ENCODE data around the gene USP3. TPM values are rescaled to one million over a fixed set of nuclear protein-coding genes. Genes with fewer than 3 reads are reported as not detected.

Gene USP3
- total and polyA plus RNA-seq, 9 of the 15 experiments (the other 6 are each of a cell fraction or from before 2014, with no cell fraction given), result 17.3 to 54.3 (median 34.8) TPM

DNA sequence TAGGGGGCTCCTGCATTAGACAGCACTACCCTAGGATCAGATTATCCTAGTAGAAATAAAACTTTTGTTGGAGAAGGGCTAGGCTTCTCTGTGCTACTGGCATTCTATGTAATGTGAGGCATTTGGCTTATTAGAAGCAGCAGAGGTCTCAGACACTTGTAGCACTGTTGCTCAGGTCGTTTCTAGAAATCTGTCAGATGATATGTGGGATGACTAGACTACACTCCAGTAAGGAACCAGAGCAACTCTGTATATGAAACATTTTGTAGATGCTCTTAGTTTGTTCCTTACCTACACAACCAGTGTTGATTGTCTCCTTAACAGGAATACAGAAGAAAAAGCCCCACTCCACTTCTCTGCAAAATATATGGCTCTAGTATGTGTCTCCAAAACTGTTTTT lies 70.9 kb downstream of the USP3 start:
- intact Hi-C loops (cut with micrococcal nuclease), result no loop called here
- no TSS peak for BruUV-seq (replicated peaks)
- ChIA-PET CTCF (ENCODE audit: low intra/inter-chr PET ratio) (no interaction called here), POLR2A (interaction anchor here (1.4 kb wide), 1 partner anchor 12 kb away, joined by 4 read pairs; no protein-coding TSS in a partner anchor)
- ATAC-seq (no peak), DNase-seq (ENCODE audit: extremely low read depth in 1 of 4, low spot score in 3 of 4) (no peak), FAIRE-seq (no peak)
- WGBS (ENCODE audit: insufficient coverage, low coverage, missing lambda C conversion rate), result 29% methylated on average over 1 of the region's 1 CpG
- Histone ChIP-seq H3K4me3 (no peak overlapping the region), H3K9ac (ENCODE audit: insufficient read depth in 1 of 2, low read depth in 2 of 2, low read length in 2 of 2) (no peak overlapping the region), H3K9me1 (ENCODE audit: control insufficient read depth, insufficient read depth, low read length) (no peaks in the 10 kb centered on the region), H3K79me2 (ENCODE audit: control insufficient read depth, insufficient read depth, low read length) (no peaks in the 10 kb centered on the region), H4K20me1 (replicated peaks; ENCODE audit: control insufficient read depth, insufficient read depth, low read length) (no peaks in the 10 kb centered on the region), H2AFZ (ENCODE audit: low read depth, low read length) (no peak overlapping the region), H3K27ac (ENCODE audit: extremely low read depth, low read depth, low read length) (no peak overlapping the region), H3K36me3 (ENCODE audit: control insufficient read depth, insufficient read depth, low read length) (peaks cover 64% of the 10 kb centered on the region), H3K9me3 (replicated peaks; ENCODE audit: control insufficient read depth, insufficient read depth, low read depth, low read length) (no peaks in the 10 kb centered on the region), H3K27me3 (ENCODE audit: control insufficient read depth in 2 of 2, insufficient read depth in 2 of 2, low read length in 2 of 2) (no peaks in the 10 kb centered on the region), H3K4me1 (replicated peaks in 1 of 2; ENCODE audit: control insufficient read depth in 2 of 2, insufficient read depth in 2 of 2, low read length in 2 of 2) (peaks cover 0 to 8% of the 10 kb centered on the region in 2 experiments; a peak in 2 of 5 replicates), H3K4me2 (ENCODE audit: insufficient read depth, low read length) (no peak overlapping the region)
- in situ Hi-C loops (cut with MboI), result no loop called here
- TF ChIP-seq, protein P1, sequence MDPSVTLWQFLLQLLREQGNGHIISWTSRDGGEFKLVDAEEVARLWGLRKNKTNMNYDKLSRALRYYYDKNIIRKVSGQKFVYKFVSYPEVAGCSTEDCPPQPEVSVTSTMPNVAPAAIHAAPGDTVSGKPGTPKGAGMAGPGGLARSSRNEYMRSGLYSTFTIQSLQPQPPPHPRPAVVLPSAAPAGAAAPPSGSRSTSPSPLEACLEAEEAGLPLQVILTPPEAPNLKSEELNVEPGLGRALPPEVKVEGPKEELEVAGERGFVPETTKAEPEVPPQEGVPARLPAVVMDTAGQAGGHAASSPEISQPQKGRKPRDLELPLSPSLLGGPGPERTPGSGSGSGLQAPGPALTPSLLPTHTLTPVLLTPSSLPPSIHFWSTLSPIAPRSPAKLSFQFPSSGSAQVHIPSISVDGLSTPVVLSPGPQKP (CRISPR knock-in tag; IDR thresholded peaks at IDR 0.05), result no peak
- TF ChIP-seq SMAD2 (IDR thresholded peaks at IDR 0.05; ENCODE audit: low read depth, low read length) (no peak), ZNF766 (CRISPR knock-in tag; conservative IDR thresholded peaks at IDR 0.05) (no peak), SUPT5H (IDR thresholded peaks at IDR 0.05) (no peak), TSC22D4 (tag; IDR thresholded peaks at IDR 0.05) (no peak)
- TF ChIP-seq, protein P2, sequence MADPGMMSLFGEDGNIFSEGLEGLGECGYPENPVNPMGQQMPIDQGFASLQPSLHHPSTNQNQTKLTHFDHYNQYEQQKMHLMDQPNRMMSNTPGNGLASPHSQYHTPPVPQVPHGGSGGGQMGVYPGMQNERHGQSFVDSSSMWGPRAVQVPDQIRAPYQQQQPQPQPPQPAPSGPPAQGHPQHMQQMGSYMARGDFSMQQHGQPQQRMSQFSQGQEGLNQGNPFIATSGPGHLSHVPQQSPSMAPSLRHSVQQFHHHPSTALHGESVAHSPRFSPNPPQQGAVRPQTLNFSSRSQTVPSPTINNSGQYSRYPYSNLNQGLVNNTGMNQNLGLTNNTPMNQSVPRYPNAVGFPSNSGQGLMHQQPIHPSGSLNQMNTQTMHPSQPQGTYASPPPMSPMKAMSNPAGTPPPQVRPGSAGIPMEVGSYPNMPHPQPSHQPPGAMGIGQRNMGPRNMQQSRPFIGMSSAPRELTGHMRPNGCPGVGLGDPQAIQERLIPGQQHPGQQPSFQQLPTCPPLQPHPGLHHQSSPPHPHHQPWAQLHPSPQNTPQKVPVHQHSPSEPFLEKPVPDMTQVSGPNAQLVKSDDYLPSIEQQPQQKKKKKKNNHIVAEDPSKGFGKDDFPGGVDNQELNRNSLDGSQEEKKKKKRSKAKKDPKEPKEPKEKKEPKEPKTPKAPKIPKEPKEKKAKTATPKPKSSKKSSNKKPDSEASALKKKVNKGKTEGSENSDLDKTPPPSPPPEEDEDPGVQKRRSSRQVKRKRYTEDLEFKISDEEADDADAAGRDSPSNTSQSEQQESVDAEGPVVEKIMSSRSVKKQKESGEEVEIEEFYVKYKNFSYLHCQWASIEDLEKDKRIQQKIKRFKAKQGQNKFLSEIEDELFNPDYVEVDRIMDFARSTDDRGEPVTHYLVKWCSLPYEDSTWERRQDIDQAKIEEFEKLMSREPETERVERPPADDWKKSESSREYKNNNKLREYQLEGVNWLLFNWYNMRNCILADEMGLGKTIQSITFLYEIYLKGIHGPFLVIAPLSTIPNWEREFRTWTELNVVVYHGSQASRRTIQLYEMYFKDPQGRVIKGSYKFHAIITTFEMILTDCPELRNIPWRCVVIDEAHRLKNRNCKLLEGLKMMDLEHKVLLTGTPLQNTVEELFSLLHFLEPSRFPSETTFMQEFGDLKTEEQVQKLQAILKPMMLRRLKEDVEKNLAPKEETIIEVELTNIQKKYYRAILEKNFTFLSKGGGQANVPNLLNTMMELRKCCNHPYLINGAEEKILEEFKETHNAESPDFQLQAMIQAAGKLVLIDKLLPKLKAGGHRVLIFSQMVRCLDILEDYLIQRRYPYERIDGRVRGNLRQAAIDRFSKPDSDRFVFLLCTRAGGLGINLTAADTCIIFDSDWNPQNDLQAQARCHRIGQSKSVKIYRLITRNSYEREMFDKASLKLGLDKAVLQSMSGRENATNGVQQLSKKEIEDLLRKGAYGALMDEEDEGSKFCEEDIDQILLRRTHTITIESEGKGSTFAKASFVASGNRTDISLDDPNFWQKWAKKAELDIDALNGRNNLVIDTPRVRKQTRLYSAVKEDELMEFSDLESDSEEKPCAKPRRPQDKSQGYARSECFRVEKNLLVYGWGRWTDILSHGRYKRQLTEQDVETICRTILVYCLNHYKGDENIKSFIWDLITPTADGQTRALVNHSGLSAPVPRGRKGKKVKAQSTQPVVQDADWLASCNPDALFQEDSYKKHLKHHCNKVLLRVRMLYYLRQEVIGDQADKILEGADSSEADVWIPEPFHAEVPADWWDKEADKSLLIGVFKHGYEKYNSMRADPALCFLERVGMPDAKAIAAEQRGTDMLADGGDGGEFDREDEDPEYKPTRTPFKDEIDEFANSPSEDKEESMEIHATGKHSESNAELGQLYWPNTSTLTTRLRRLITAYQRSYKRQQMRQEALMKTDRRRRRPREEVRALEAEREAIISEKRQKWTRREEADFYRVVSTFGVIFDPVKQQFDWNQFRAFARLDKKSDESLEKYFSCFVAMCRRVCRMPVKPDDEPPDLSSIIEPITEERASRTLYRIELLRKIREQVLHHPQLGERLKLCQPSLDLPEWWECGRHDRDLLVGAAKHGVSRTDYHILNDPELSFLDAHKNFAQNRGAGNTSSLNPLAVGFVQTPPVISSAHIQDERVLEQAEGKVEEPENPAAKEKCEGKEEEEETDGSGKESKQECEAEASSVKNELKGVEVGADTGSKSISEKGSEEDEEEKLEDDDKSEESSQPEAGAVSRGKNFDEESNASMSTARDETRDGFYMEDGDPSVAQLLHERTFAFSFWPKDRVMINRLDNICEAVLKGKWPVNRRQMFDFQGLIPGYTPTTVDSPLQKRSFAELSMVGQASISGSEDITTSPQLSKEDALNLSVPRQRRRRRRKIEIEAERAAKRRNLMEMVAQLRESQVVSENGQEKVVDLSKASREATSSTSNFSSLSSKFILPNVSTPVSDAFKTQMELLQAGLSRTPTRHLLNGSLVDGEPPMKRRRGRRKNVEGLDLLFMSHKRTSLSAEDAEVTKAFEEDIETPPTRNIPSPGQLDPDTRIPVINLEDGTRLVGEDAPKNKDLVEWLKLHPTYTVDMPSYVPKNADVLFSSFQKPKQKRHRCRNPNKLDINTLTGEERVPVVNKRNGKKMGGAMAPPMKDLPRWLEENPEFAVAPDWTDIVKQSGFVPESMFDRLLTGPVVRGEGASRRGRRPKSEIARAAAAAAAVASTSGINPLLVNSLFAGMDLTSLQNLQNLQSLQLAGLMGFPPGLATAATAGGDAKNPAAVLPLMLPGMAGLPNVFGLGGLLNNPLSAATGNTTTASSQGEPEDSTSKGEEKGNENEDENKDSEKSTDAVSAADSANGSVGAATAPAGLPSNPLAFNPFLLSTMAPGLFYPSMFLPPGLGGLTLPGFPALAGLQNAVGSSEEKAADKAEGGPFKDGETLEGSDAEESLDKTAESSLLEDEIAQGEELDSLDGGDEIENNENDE (IDR thresholded peaks at IDR 0.05; ENCODE audit: low read depth, low read length), result no peak

All from K562 (cell line).